Stimulated activated CD4-positive, alpha-beta T cell treated with anti-CD3 and anti-CD28 coated beads, Interleukin-1b, Interleukin-23, amount 100 ng/mL, for 4 hours (primary cell): ENCODE measurements around the gene CDKAL1.
"Not testable (repeated sequence)": the region's sequence is repeated elsewhere in the genome, so short reads cannot be mapped to it uniquely, and the experiment has no call there.

ENCODE experiments used
- DNase-seq, 2 donors: peaks; one replicate each; pipeline ENCODE4 v3.0.0-alpha.2; 2020; ENCODE audit warnings: low read depth in 2 of 2

The CDKAL1 gene

DNA sequence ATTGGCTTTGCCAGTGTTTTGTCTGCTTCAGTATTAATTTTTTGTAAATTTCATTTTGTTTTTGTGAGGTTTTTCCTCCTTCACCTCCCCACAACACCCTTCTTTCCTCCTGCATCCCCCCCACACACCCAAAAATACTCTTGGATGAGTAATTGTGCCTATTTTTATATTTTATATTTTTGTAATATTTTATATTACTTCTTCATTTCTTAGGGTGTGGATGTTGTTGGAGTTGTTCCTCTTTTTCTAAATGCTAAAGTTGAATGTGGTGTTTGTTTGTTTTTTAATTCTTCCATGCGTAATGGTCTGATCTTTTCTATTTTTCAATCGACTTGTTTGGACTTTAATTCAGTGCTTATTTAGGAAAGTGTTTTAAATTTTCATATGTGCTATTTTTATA is 638.8 kb downstream of the CDKAL1 start:
- no peak for DNase-seq

DNA sequence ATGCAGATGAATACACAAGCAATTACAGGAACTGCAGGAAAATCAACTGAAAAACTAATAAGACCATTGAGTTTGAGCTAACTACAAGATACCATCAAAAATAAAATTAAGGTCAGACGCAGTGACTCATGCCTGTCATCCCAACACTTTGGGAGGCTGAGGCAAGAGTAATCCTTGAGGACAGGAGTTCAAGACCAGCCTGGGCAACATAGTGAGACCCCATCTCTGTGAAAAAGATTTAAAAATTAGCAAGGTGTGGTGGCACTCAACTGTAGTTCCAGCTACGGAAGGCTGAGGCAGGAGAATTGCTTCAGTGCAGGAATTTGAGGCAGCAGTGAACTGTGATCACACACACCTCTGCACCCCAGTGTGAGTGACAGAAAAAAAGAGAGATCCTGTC is 639.4 kb downstream of the CDKAL1 start:
- DNase-seq: no peak

DNA sequence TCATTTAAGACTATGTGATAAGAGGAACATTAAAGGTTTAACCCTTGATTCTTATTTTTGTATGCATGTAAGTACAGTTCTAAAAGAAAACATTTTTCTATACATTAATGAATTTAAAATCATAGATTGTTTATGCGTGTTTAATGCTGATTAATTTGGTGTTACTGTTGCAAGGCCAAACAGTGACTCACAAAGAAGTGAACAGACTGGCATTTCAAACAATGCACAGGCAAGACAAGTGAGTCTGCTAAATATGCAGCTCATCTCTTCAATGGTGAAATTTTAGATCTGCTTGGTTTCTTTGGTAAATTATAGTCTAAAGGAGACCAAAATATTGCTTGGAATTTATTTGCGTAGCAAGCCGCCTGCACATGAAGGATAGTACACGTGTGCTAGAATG is 641.9 kb downstream of the CDKAL1 start:
- no peak for DNase-seq

DNA sequence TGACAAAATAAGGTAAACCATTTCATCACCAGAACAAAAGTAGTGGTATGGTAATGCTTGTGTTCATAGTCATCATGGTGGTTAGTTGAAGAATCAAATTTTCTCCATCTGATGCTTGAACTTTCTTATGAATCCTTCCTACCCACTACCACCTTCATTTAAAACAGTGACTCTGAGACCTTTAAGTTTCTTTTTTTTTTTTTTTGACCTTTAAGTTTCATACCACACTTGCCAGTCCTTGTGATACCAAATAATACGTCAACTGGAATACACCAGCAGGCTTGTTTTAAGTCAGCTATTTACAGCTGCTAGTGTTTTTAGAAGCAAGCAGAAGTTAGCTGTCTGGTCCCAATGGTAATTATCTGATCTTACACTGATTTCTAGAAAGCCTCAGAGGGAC is 645.9 kb downstream of the CDKAL1 start:
- no peak for DNase-seq

DNA sequence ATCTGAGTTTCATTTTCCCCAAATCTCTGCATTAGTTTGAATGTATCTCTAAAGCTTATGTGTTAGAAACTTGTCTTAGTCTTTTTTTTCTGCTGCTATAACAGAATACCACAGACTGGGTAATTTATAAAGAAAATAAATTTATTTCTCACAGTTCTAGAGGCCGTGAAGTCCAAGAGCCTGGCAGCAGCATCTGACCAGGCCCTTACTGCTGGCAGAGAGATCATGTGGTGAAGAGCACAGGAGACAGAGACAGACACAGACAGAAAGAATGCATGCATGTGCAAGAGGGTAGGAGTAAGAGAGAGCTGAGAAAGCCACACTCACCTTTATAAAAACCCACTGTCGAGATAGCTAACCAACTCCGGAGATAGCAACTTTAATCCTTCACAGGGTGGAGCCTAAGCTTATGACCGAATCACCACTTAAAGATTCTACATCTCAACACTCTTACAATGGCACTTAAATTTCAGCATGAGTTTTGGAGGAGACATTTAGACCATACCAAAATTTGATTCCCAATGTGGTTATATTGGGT is 646.6 kb downstream of the CDKAL1 start:
- no peak for DNase-seq

DNA sequence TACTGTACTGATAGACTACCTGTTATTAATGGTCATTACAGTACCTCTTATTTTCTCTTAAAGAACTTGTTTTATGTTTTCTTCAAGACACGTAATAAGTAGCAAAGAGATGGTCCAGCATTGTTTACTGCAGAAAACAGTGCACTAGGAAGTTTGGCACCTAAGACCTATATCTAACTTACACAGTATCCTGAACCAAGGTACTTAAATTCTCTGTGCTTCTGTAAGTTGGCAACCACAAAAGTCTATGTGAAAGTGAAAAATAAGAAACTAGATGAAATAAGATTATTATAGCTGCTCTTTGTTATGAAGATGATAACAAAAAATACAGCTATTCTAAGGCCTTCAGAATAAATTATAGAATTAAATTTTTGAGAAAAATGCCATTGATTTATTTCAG is 647.6 kb downstream of the CDKAL1 start:
- DNase-seq: no peak

DNA sequence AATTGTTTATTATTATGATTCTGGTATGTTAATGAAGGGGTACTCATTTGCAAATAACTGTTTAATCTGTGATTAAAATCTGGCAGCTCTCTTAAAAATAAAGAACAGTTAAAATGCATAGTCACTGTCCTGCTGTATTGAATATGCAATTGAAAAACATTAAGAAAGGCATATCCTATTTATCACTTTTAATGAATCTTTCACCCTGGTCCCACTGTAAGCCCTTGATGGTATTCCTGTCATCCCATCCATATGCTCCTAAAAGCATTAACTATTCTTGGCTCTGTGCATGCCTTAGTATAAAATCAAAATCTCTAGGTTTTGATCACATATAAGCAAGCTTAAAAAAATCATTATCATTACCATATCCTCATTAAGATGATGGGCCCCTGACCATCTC is 648.3 kb downstream of the CDKAL1 start:
- no peak for DNase-seq

DNA sequence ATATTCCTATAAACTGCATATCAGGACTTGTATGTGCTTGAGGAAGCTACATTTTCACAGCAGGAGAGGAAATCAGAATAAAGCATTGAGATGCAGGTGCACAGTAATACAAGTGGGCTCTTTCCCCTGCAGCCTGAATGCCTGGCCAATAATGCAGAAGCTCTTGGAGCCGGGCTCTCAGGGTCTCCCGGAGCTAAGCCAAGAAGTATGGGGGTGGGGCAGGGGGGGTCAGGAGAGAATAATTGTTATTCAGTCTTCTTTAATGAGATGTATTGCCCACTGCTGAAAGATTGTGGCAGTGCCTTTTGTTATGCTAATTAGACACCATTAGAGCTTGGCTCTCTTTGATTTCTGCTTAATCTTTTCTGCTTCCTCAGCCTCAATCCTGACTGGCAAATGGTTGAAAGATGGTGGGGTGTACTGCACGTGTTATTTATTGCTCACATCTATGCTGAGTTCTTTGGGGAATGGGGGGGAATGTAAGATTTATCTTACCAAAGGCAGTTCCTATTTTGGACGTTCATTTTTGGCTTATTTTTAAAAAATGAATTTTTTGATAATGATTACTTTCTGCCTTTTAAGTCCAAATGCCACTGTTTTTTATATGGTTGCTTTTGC is 651.7 kb downstream of the CDKAL1 start:
- no peak for DNase-seq

DNA sequence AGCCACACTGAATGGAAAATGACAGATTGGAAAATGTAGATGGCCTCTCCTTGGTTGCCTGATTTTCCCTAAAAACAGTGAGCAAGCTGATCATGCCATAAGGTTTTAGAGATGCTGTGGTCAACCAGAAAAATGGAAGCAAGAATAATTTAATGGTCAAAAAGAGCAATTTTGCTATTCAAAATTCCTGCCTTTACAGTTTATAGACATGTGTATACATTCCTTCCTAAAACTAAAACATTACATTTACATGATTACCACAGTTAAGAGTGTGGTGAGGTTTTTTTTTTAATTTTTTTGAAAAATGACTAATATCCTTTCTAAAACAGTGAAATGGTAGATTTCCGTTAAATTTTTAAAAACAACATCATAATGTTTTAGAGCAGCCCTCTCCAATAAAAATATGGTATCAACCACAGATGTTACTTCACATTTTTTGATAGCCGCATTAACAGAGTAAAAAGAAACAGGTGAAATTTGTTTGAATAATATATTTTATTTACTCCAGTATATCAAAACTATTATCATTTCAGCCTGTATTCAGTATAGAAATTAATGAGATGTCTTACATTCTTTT is 652.3 kb downstream of the CDKAL1 start:
- no peak for DNase-seq

DNA sequence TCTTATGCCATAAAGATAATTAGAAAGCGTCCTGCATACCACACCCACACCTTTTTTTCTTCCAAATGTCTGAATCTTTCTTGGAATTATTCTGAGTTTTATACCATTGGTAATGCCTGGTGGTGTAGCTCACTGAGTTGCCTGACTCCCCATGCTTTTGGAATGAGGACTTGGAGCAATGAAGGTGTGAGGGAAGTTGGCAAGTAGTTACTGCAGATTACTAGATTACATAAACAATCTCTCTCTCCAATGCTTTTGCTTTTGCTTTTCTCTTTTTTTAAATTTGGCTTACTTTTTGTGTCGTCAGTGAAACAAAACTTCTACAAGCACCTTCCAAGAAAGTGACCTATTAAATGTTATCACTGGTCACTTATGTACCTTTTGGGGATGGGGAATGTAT is 653.2 kb downstream of the CDKAL1 start:
- DNase-seq: no peak

DNA sequence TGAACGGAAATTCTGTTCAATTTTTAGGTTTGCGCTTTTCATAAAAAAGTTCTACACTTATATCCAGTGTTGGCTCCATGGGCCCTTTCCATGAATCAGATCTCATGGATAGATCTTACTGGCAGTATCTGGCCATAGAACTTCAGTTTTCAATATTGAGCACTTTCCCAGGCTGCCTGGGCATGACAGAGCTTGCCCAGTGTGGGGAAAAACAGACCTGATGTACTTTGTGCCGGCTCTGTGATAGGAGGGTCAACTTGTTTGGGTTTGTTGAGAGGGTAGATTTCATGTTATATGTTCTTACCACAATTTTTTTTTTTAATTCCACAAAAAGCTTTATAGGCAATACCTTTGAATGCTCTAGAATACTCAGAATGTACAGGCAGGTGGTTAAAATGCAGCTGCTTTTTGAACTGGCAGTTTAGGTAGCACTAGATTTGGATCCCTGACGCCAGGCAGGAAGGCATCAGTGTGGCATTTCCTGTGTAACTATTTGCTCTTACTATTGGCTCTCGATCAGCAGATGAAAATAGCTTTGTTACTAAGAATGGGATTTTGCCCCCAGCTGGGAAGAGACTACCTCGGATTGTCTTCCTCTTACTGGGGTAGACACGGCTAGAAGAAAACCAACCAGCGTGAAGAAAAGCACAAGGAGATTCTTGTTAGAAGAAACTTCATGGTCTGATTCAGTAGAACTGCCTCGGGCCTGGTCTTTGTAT is 654.4 kb downstream of the CDKAL1 start:
- no peak for DNase-seq

DNA sequence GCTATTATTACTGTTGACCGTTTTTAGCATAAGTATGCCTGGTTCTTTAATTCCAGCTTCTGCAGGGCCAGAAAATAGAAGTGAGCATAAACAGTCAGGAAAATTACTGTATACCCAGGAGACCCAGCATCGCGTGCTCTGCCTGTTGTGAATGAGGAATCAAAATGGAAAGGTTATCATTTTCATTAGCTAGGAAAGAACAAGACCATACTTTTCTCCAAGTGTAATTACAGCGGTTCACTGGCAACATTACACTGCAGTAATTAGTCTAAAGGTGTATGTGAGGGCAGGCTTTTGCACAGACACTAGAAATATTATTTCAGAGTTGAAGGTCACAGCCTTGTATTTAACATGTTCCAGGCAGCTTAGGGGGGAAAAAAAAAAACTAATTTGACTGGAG is 655.5 kb downstream of the CDKAL1 start:
- DNase-seq: no peak

DNA sequence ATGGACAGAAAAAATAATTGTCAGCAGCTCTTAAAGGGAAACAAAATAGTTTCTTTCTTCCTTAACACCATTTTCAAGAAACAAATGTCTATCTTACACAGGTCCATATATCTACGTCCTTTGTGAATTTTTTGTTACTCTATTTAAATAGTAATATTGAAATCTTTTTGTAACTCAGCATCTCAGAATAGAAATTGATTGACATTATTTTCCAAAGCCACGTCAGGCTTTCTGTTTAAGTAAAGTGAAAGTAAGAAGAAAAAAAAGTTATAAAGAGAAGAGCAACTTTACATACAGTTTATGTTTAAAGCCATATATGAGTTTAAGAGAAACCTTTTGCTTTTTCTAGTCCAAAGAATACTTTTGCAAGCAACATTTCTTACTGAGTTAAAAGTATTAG is 656.4 kb downstream of the CDKAL1 start:
- no peak for DNase-seq

DNA sequence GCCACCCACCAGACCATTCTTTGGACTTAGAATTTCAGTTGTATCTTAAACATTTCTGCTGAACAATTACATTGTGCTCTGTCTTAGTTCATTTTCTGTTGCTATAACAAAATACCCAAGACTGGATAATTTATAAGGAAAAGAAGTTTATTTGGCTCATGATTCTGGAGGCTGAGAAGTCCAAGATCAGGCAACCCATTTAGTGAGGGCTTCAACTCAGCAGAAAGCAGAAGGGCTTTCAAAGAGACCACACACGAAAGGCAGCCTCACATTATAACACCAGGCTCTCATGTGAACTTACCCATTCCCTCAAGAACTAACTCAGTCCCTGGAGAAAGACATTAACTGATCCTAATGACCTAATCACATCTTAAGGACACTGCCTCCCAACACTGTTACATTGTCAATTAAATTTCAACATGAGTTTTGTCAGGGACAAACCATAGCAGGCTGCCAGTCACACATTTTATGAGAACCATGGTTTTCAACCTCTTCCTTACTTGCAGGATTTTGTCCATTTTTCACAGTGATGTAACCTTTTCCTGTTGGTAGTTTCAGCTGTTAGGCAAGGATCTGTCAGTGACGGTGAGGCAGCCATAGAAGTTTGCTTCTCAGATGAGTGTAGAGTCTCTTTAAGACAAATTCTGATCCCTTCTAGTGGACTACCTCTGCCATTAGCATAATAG is 659.7 kb downstream of the CDKAL1 start:
- DNase-seq: no peak

DNA sequence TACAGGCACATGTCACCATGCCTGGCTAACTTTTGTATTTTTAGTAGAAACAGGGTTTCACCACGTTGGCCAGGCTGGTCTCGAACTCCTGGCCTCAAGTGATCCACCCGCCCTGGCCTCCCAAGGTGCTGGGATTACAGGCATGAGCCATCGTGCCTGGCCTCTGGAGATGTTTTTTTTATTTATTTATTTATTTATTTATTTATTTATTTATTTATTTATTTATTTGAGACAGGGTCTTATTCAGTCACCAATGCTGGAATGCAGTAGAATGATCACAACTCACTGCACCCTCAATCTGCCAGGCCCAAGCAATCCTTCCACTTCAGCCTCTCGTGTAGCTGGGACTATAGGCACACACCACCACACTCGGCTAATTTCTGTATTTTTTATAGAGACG is 661.0 kb downstream of the CDKAL1 start:
- not testable (repeated sequence) for DNase-seq

DNA sequence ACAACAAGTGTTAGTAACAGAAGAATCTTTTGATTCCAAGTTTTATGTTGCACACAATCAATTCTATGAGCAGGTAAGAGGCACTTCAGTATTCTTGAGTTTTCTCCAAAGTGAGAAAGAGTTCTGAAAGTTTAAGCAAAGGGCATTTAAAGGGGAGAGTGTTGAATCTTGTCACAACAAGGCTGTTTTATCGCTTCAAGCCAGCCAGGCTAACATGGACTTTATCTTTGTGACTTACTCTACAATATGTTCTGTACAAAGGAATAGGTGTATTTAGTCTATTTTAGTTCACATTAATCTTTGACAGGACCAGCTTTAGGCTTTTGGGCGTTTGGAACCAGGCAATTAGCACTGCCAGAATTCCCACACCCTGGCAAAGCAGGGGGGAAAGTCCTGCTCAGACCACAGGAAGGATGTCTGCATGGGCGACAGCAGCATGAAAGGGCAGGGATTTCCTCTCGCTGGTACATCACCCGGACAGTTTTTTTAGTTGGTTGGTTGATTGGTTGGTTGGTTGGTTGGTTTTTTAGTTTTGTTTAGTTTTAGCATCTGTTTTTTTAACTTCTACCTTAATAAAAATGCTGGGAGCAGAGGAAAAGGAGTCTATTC is 663.9 kb downstream of the CDKAL1 start:
- DNase-seq: no peak

DNA sequence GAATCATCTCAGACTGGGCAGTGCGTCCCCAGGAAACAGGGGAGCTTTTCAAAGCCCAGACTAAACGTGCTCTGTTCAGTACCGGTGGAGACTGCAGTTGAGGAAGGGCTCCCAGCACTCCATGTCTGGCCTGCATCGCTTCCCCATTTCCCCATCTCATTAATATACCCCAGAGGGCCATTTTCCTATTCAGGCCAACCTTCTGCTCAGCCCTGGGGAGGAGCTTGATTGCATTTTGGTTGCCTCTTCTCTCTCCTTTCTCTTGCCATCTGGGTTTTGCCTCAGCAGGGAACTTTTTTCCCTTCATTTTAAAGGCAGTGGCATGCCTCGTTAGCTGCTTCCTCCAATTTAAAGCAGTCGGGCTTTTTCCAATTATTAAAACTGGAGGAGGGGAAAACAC is 665.0 kb downstream of the CDKAL1 start:
- DNase-seq: no peak

DNA sequence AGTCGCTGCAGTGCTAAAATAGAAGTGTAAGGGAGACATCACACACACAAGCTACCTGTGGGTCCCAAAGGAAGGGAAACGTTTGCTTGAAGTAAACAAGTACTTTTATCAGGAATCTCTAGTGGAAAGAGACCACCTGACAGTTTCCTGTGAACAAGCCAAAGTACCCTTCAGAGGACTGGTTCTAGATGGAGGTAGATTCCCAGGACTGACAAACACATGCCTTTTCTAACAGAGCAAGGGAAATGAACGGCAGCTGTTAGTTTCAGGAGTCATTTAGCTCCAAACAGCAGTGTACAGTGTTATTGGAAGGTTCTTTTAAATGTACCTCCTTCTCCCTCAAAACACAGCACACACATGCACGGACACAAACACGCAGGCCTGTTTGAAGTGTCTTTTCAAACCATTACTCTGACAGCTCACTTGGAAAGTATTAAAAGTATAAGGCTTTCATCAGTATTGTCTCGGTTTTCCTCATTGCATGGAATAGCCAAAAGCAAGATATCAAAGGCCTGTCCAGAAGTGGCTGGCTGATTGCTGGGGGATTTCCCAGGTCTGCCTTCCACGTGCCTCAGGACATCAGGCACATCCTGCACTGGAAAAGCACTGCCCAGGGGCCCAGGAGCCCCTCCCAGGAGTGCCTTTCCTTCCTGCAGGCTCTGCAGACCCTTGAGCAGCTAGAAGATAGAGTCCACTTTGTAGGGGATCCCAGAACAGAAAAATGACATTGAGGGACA is 666.0 kb downstream of the CDKAL1 start:
- DNase-seq: no peak

DNA sequence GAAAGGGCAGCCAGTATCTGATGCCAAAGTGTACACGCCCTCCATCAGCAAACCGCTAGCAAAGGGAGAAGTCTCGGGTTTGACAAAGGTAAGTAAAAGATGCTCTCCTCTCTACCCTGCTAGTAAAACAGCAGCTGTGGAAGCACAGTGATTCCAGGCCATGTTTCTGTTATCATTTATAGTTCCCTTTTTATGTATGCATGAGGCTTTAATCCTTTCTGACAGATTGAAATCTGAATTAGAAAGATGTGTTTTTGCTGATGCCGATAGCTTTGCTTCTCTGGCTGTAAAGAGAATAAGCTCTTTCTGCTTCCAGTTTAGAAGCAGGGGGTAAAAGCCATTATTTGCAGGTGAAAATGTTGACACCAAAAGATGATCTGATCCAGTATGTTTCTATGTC is 666.9 kb downstream of the CDKAL1 start:
- DNase-seq: no peak

DNA sequence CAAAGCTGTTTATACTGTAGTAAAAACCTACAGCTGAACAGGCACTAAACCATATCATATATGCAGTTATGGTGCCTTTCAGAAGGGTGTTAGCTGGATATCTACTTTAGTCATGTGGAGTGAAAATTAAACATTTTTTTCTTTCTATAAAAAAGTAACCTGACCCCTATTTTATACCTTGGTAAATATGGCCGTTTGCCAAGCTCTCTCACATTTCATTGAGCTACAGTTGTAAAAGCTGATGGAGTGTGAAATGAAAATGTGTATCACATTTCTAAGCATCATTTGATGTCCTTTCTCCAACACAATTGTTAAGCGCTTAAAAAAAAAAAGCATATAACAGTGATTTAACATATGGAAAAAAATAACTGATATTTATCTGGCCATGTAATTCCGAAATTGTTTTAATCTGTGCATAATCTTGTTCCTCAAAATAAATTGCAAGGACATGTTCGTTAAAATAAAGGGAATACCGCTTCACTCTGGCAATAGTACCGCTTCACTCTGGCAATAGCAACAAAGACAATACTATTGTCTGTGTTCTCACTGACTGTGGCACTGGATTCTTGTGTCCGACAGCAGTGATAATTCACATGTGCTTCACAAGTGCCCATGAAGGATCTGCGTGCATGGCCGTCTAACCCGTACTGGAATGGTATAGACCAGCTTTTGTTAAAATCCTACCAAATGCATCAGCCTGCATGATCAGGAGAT is 667.5 kb downstream of the CDKAL1 start:
- no peak for DNase-seq

DNA sequence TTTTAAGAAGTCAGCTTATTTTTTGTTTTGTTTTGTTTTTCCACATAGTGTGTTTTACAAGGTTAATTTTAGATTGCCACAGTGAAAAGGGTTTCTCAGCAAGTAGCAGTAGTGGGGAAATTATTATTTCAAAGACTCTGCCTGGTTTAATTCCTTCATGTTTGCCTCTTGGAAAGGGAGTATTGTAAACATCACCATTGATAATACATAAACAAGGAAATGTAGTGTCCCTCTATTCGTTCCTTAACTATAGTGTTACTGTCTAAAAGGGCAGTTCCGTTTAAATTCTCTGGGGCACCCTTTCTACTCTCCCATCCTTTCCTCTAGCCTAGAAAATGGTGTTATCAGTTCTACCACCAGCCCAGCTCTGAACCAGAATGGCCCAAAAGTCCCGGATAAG is 668.3 kb downstream of the CDKAL1 start:
- DNase-seq: no peak
